GM12878 (cell line): ENCODE data around the gene TIMP3. TPM values are rescaled to one million over a fixed set of nuclear protein-coding genes. Genes with fewer than 3 reads are reported as not detected.

Source experiments
- ATAC-seq: fragments of 200-7000 bp; cut with Tn5 transposase; 3 replicates; pipeline ENCODE4 v1.9.1; 2020; ENCODE audit warnings: mild to moderate bottlenecking, moderate library complexity
- BruUV-seq: library from RNA; stranded (reverse); fragments of 400-500 nt; replicated peaks from 2 replicates; lab custom pipeline; 2021; lab: Mats Ljungman, UMichigan
- CTCF ChIA-PET: fragments of 300-600 bp; sonication (Branson Sonifier 250); formaldehyde crosslinking; extraction: SDS; loops from one replicate; lab custom pipeline; 2021; ENCODE audit warnings: inconsistent platforms; lab: Yijun Ruan, JAX
- POLR2A ChIA-PET: fragments of 350-600 bp; formaldehyde crosslinking; extraction: SDS; loops from one replicate; lab custom pipeline; 2021; ENCODE audit warnings: inconsistent platforms; lab: Charles Lee
- RAD21 ChIA-PET: fragments of 300-600 bp; sonication (Branson Sonifier 250); formaldehyde crosslinking; loops from one replicate; lab custom pipeline; 2023; ENCODE audit warnings: antibody characterized with exemption; ENCODE audit not compliant: unreplicated experiment; lab: Charles Lee
- SMC1A ChIA-PET: fragments of 300-600 bp; sonication (Branson Sonifier 250); formaldehyde crosslinking; loops from one replicate; lab custom pipeline; 2023; ENCODE audit not compliant: unreplicated experiment, uncharacterized antibody; lab: Charles Lee
- DNase-seq: peaks from one replicate; pipeline ENCODE4 v3.0.0-alpha.2; 2011; ENCODE audit warnings: low read depth, low spot score
- FAIRE-seq: peaks from 3 replicates; lab custom pipeline; 2011; peaks lifted over from hg19 to GRCh38; lab: Jason Lieb, UNC
- H2AFZ ChIP-seq: 2 replicates; pipeline ENCODE4 v1.6.0; 2011; ENCODE audit warnings: low read depth, low read length, control low read depth; ENCODE audit not compliant: control insufficient read depth
- H3K27ac ChIP-seq: 2 replicates; pipeline ENCODE4 v1.5.1; 2011; ENCODE audit warnings: control low read depth; ENCODE audit not compliant: control insufficient read depth, insufficient read depth
- H3K27me3 ChIP-seq, 2 experiments: replicated peaks in 1 of 2; 2 replicates each; pipeline versions ENCODE4 v1.6.0 to v1.6.1; 2011; ENCODE audit warnings: low read length in 1 of 2; ENCODE audit not compliant: control insufficient read depth in 2 of 2, insufficient read depth in 2 of 2
- H3K36me3 ChIP-seq, 2 experiments: 2 replicates each; pipeline ENCODE4 v1.5.1; 2011; ENCODE audit warnings: low read length in 1 of 2; ENCODE audit not compliant: control insufficient read depth in 2 of 2, insufficient read depth in 2 of 2
- H3K4me1 ChIP-seq: 2 replicates; pipeline ENCODE4 v1.6.1; 2011; ENCODE audit warnings: mild to moderate bottlenecking, low read length, moderate library complexity, mixed read lengths; ENCODE audit not compliant: control insufficient read depth, insufficient read depth
- H3K4me2 ChIP-seq: 2 replicates; pipeline ENCODE4 v1.6.0; 2011; ENCODE audit warnings: control low read depth; ENCODE audit not compliant: control insufficient read depth, insufficient read depth
- H3K4me3 ChIP-seq: fragments of 200-600 bp; sonication (generic); 2 replicates; pipeline ENCODE4 v1.5.1; 2016
- H3K79me2 ChIP-seq: 2 replicates; pipeline ENCODE4 v1.6.0; 2011; ENCODE audit warnings: low read length; ENCODE audit not compliant: control insufficient read depth, insufficient read depth
- H3K9ac ChIP-seq: 2 replicates; pipeline ENCODE4 v1.8.0; 2011; ENCODE audit warnings: low read length, control low read depth, mixed read lengths; ENCODE audit not compliant: control insufficient read depth, insufficient read depth
- H3K9me3 ChIP-seq: replicated peaks from 3 replicates; pipeline ENCODE4 v1.5.1; 2011; ENCODE audit warnings: mild to moderate bottlenecking, low read length; ENCODE audit not compliant: control insufficient read depth, insufficient read depth
- H4K20me1 ChIP-seq: 2 replicates; pipeline ENCODE4 v1.6.0; 2011; ENCODE audit not compliant: control insufficient read depth, insufficient read depth
- CHD1 ChIP-seq: IDR thresholded peaks from 2 replicates; pipeline ENCODE4 v1.6.1; 2012; ENCODE audit warnings: low read depth, low read length, improper control_type of control experiment
- EZH2 ChIP-seq: IDR thresholded peaks from 2 replicates; pipeline ENCODE4 v1.6.1; 2012; ENCODE audit warnings: low read depth, mild to moderate bottlenecking, control low read depth, inconsistent platforms, low read length, borderline replicate concordance; ENCODE audit not compliant: control insufficient read depth
- FOS ChIP-seq: IDR thresholded peaks from 3 replicates; pipeline ENCODE4 v1.6.1; 2011; ENCODE audit warnings: borderline replicate concordance; ENCODE audit not compliant: insufficient read length; ENCODE audit errors: extremely low read depth
- HSF1 ChIP-seq: fragments of 150-350 bp; IDR thresholded peaks from 2 replicates; pipeline ENCODE4 v1.6.1; 2014; ENCODE audit warnings: mild to moderate bottlenecking, low read depth, low read length
- PKNOX1 ChIP-seq: fragments of 450-650 bp; IDR thresholded peaks from 2 replicates; pipeline ENCODE4 v1.6.1; 2016; ENCODE audit warnings: mild to moderate bottlenecking
- ZNF24 ChIP-seq: fragments of 450-650 bp; IDR thresholded peaks from 2 replicates; pipeline ENCODE4 v1.6.1; 2017; ENCODE audit warnings: antibody characterized with exemption, mild to moderate bottlenecking
- WGBS: methylation state at CpG from one replicate; pipeline ENCODE4 v1.1.6; 2016; ENCODE audit warnings: low lambda C conversion rate; ENCODE audit not compliant: insufficient replicate concordance, insufficient coverage; ENCODE audit errors: missing lambda C conversion rate; 5-methylcytosine and 5-hydroxymethylcytosine counted together
- in situ Hi-C: fragments of 300-500 bp; cut with MboI; formaldehyde crosslinking; loops from 9 replicates; pipeline ENCODE4 v1.14.3; 2018; ENCODE audit warnings: mixed read lengths
- intact Hi-C: fragments of 100-400 bp; cut with micrococcal nuclease; formaldehyde crosslinking; loops from one replicate; pipeline ENCODE4 v1.14.2; 2022; ENCODE audit not compliant: unreplicated experiment
- polyA plus RNA-seq, 11 experiments: library from polyadenylated mRNA; depleted of rRNA in 4 of 11; unstranded in 6 of 11; stranded (reverse) in 5 of 11; fragments of >200 nt; fragmentation: Nextera tagmentation in 4 of 11; fragmentation: Illumina TruSeq in 1 of 11; extraction: Ambion mirVana in 4 of 11; extraction: Trizol in 1 of 11; gene quantifications; 1 replicate in 1 of 11; 2 replicates in 10 of 11; pipeline versions ENCODE4 v1.2.1 to v1.2.3, GENCODE V29; 2011 to 2016; ENCODE audit warnings: inconsistent platforms in 2 of 11, missing spikeins in 2 of 11, low read depth in 1 of 11
- total RNA-seq, 4 experiments: library from RNA; depleted of rRNA in 3 of 4; stranded (reverse); fragments of >200 nt in 3 of 4; fragmentation: Illumina TruSeq in 1 of 4; extraction: Trizol in 1 of 4; gene quantifications; 2 replicates each; pipeline versions ENCODE4 v1.2.1 to v1.2.3, GENCODE V29; 2013 to 2021

Gene TIMP3
- total and polyA plus RNA-seq, 10 of the 15 experiments (the other 5 are each of a cell fraction or from before 2014, with no cell fraction given): 0.01 to 0.74 (median 0.27) TPM; not detected in 5

- TF ChIP-seq CHD1 (no peak), FOS (no peak)
Measured at GRCh38 chr22:32887324-32887980, 85.9 kb downstream of the TIMP3 start (continued).

GRCh38 chr22:32888976-32889375, 87.5 kb downstream of the TIMP3 start:
- ChIA-PET SMC1A (no interaction called here), RAD21 (no interaction called here)
- Histone ChIP-seq H3K27ac (no peak overlapping the region), H2AFZ (no peak overlapping the region), H4K20me1 (no peaks in the 10 kb centered on the region), H3K4me1 (no peaks in the 10 kb centered on the region), H3K27me3 (no peaks in the 10 kb centered on the region; a peak in 1 of 4 replicates), H3K4me2 (no peak overlapping the region)
- DNase-seq (no peak), FAIRE-seq (no peak)
- in situ Hi-C loops: no loop called here
- no TSS peak for BruUV-seq
- no peak for TF ChIP-seq EZH2
- TF ChIP-seq PKNOX1: no peak
- no peak for TF ChIP-seq ZNF24
- no peak for TF ChIP-seq HSF1
- TF ChIP-seq, all 136 proteins: peak for 0
- no peaks in the 10 kb centered on the region for H3K9me3 ChIP-seq
- ATAC-seq: no peak
- intact Hi-C loops: no loop called here
- H3K4me3 ChIP-seq: no peak overlapping the region
- WGBS: 50% methylated on average over 3 of the region's 3 CpGs
- H3K36me3 ChIP-seq: no peaks in the 10 kb centered on the region
- POLR2A ChIA-PET: no interaction called here
- CTCF ChIA-PET: no interaction called here
- no peak overlapping the region for H3K9ac ChIP-seq
- H3K79me2 ChIP-seq: no peaks in the 10 kb centered on the region
